Measurements from ENCODE around the gene NANOS2. TPM values are rescaled to one million over a fixed set of nuclear protein-coding genes. Genes with fewer than 3 reads are reported as not detected.
"Not testable (repeated sequence)": the region's sequence is repeated elsewhere in the genome, so short reads cannot be mapped to it uniquely, and the experiment has no call there.

Gene NANOS2
- total RNA-seq, 1 donor from 2014 or later, result not detected

DNA sequence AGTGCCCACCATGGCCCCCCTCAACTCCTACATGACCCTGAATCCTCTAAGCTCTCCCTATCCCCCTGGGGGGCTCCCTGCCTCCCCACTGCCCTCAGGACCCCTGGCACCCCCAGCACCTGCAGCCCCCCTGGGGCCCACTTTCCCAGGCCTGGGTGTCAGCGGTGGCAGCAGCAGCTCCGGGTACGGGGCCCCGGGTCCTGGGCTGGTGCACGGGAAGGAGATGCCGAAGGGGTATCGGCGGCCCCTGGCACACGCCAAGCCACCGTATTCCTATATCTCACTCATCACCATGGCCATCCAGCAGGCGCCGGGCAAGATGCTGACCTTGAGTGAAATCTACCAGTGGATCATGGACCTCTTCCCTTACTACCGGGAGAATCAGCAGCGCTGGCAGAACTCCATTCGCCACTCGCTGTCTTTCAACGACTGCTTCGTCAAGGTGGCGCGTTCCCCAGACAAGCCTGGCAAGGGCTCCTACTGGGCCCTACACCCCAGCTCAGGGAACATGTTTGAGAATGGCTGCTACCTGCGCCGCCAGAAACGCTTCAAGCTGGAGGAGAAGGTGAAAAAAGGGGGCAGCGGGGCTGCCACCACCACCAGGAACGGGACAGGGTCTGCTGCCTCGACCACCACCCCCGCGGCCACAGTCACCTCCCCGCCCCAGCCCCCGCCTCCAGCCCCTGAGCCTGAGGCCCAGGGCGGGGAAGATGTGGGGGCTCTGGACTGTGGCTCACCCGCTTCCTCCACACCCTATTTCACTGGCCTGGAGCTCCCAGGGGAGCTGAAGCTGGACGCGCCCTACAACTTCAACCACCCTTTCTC lies 42.3 kb downstream of the NANOS2 start:
- DNase-seq (ENCODE audit: low spot score, unreplicated experiment), result no peak
- no peak overlapping the region for H3K4me3 Mint-ChIP-seq (ENCODE audit: low read depth)
- H3K27ac Mint-ChIP-seq, result no peak overlapping the region
- TF ChIP-seq, protein P1, sequence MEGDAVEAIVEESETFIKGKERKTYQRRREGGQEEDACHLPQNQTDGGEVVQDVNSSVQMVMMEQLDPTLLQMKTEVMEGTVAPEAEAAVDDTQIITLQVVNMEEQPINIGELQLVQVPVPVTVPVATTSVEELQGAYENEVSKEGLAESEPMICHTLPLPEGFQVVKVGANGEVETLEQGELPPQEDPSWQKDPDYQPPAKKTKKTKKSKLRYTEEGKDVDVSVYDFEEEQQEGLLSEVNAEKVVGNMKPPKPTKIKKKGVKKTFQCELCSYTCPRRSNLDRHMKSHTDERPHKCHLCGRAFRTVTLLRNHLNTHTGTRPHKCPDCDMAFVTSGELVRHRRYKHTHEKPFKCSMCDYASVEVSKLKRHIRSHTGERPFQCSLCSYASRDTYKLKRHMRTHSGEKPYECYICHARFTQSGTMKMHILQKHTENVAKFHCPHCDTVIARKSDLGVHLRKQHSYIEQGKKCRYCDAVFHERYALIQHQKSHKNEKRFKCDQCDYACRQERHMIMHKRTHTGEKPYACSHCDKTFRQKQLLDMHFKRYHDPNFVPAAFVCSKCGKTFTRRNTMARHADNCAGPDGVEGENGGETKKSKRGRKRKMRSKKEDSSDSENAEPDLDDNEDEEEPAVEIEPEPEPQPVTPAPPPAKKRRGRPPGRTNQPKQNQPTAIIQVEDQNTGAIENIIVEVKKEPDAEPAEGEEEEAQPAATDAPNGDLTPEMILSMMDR (IDR thresholded peaks at IDR 0.05; ENCODE audit: unreplicated experiment), result no peak
- H3K9me3 Mint-ChIP-seq (ENCODE audit: low read depth), result no peaks in the 10 kb centered on the region
- H3K27me3 Mint-ChIP-seq, result no peaks in the 10 kb centered on the region
- H3K4me1 Mint-ChIP-seq (ENCODE audit: low read depth), result peaks cover 38% of the 10 kb centered on the region
- H3K36me3 Mint-ChIP-seq (ENCODE audit: insufficient read depth), result peaks cover 7% of the 10 kb centered on the region

DNA sequence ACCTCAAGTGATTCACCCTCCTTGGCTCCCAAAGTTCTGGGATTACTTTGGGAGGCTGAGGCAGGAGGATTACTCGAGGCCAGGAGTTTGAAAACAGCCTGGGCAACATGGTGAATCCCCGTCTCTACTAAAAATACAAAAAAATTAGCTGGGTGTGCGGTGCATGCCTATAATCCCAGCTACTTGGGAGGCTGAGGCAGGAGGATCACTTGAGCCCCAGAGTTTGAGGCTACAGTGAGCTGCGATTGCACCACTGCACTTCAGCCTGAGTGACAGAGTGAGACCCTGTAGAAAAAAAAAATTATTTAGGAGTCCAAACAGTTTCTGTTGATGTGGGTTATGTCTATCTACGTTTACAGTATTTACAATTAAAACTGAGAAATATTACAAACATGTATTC lies 43.8 kb downstream of the NANOS2 start:
- H3K36me3 Mint-ChIP-seq (ENCODE audit: insufficient read depth), result peaks cover 7% of the 10 kb centered on the region
- H3K4me1 Mint-ChIP-seq (ENCODE audit: low read depth), result peaks cover 41% of the 10 kb centered on the region
- no peak for DNase-seq (ENCODE audit: low spot score, unreplicated experiment)
- TF ChIP-seq, protein P1 (IDR thresholded peaks at IDR 0.05; ENCODE audit: unreplicated experiment), result no peak
- no peaks in the 10 kb centered on the region for H3K9me3 Mint-ChIP-seq (ENCODE audit: low read depth)
- H3K27me3 Mint-ChIP-seq, result no peaks in the 10 kb centered on the region
- no peak overlapping the region for H3K4me3 Mint-ChIP-seq (ENCODE audit: low read depth)
- H3K27ac Mint-ChIP-seq, result no peak overlapping the region

GRCh38 chr19:45867241-45867640 lies 47.3 kb downstream of the NANOS2 start:
- Mint-ChIP-seq H3K4me1 (ENCODE audit: low read depth) (peaks cover 30% of the 10 kb centered on the region), H3K27ac (peak overlapping the region; percentile 49), H3K4me3 (ENCODE audit: low read depth) (peak overlapping the region; percentile 89)
- not testable (repeated sequence) for H3K27me3 Mint-ChIP-seq; DNase-seq (ENCODE audit: low spot score, unreplicated experiment); H3K9me3 Mint-ChIP-seq (ENCODE audit: low read depth); H3K36me3 Mint-ChIP-seq (ENCODE audit: insufficient read depth)

GRCh38 chr19:45866400-45867176 lies 48.0 kb downstream of the NANOS2 start:
- Mint-ChIP-seq H3K9me3 (ENCODE audit: low read depth) (no peaks in the 10 kb centered on the region), H3K36me3 (ENCODE audit: insufficient read depth) (peaks cover under 1% of the 10 kb centered on the region), H3K4me3 (ENCODE audit: low read depth) (peak overlapping the region; percentile 89), H3K27ac (peak overlapping the region; percentile 89), H3K27me3 (no peaks in the 10 kb centered on the region), H3K4me1 (ENCODE audit: low read depth) (peaks cover 34% of the 10 kb centered on the region)
- DNase-seq (ENCODE audit: low spot score, unreplicated experiment), result no peak
- TF ChIP-seq, protein P1 (IDR thresholded peaks at IDR 0.05; ENCODE audit: unreplicated experiment), result no peak

- Mint-ChIP-seq H3K27me3 (no peaks in the 10 kb centered on the region), H3K36me3 (ENCODE audit: insufficient read depth) (no peaks in the 10 kb centered on the region), H3K4me3 (ENCODE audit: low read depth) (peak overlapping the region; percentile 89), H3K9me3 (ENCODE audit: low read depth) (no peaks in the 10 kb centered on the region), H3K4me1 (ENCODE audit: low read depth) (peaks cover 34% of the 10 kb centered on the region), H3K27ac (peak overlapping the region; percentile 89)
- DNase-seq (ENCODE audit: low spot score, unreplicated experiment), result no peak
- TF ChIP-seq, protein P1 (IDR thresholded peaks at IDR 0.05; ENCODE audit: unreplicated experiment), result no peak
These were observed 49.2 kb downstream of the NANOS2 start for GRCh38 chr19:45865269-45865948.
